Activated T-cell treated with anti-CD3 and anti-CD28 coated beads for 4 hours (primary cell): ENCODE results near the gene ENG.
A peak's percentile ranks its signal among the peaks of the same experiment; 100 is the strongest.
"Not testable (repeated sequence)": the region's sequence is repeated elsewhere in the genome, so short reads cannot be mapped to it uniquely, and the experiment has no call there.

ENCODE experiments used
- DNase-seq: peaks from one replicate; pipeline ENCODE4 v3.0.0-alpha.2; 2020

The ENG gene

GRCh38 chr9:127789179-127789578, 65.3 kb downstream of the ENG start:
- no peak for DNase-seq

DNA sequence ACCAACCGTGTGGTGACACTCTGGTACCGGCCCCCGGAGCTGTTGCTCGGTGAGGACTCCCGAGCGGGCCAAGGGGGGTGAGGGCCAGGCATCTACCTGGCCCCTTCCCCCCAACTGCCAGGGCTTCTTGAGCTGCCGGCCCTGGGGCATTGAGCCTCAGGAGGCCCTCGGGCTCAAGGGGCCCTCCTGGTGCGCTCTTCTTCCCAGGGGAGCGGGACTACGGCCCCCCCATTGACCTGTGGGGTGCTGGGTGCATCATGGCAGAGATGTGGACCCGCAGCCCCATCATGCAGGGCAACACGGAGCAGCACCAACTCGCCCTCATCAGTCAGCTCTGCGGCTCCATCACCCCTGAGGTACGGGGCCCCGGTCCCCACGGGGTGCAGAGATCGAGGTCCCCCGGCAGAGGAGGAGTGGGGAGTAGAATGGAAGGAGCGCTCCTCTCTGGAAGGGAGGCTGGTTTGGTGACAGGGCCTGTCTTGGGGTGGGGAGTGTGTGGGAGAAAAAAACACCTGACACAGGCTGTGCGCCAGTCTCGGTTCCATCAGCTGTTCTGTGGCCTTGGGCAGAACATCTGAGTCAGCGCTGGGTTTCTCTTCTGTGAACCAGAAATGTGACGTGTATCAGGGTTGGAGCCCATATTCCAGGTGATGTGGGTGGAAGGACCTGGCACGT, 66.0 kb downstream of the ENG start:
- no peak for DNase-seq

DNA sequence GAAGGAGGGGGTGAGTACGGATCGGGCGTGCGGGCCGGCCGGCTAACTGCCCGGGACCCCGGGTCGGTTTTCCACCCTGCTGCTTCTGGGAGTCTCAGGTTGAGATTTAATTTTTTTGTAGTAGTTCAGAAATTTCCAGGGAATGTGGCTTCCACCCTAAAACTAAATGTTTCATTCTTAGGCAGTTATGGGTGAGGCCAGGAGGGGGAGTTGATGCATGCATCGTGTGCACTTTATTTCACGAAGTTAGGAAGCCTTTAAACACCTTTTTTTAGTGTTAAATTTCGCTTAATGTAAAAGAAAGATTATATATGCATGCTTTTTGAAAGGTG, 67.7 kb downstream of the ENG start:
- no peak for DNase-seq

GRCh38 chr9:127785933-127786772, 68.3 kb downstream of the ENG start, which contains the start of gene CDK9:
CDK9 (plus strand) TSS chr9:127786034; CDS start chr9:127786149, 115 bp downstream.
- DNase-seq: peak; percentile 92

DNA sequence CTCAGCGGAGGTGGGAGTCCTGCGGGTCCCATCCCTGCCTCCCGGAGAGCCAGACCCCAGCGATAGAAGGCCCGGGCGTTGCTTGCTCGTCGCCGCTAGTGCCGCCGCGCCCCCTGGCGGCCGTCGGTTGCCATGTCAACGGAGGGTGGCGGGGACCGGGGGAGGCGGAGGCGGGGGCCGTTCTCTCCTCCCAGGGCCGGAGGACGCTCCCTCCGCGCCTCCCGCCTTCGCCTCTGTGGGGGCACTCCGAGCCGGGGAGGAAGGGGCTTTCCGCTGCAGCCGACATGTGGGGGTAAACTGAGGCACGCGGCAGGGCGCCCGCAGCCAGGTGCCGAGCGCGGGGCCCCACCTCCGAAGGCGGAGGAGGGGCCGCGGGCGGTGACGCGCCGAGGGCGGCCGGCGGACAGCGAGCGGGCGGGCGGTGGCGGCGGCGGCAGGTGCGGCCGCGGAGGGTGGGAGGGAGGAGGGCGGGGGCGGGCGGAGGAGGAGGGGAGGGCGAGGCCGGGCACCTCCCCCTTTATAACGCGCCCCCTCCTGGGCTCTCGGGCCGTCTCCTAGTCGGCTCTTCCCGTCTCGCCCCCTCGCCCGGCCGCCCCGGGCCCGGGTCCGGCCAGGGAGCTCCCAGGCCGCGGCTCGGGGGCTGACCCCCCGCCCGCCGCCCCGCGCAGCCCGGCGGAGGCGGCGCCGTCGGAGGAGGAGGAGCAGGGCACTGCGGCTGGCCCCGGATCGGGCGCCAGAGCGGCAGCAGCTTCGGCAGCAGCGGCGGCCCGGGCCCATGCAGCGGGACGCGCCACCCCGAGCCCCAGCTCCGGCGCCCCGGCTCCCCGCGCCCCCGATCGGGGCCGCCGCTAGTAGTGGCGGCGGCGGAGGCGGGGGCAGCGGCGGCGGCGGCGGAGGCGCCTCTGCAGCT, 69.2 kb downstream of the ENG start:
- DNase-seq: peak; percentile 86

DNA sequence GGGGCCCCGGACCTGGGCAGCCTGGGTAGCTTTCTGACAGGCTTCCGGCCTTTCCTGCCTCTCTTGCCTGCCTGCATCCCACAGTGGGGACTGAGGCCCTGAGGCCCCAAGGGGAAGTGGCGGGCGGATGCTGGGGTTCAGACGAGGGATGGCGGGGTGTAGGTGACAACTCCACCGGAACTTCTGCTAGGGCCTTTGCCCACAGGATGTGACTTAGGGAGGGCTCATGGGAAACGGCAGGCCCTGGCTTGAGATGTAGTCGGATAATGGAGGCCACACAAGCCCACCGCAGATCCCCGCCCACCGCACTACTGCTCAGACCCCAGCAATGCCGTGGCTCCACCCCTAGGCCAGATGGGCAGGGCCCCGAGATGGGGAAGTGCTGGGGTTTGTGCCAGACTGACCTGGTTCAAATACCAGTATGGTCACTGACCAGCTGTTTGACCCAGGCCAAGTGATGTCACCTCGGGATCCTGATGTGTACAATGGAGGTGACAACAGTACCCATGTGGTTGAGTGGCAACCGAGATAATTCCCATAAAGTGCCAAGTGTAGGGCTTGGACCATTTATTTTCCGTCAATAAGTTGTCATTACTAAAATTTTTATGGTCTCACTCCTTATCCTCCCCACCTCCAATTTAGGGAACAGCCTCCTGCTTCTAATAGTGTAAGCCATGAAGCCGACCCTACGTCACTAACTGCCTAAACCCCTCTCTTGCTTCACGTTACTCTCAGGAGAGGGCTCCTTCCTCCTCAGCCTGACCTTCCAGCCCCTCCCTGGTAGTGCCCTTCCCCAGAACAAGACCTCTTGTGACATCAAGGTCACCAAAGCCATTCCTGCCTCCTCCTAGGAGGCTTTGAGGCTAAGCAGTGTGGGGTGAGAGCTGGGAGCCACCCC, 71.1 kb downstream of the ENG start:
- peak; percentile 40 for DNase-seq

GRCh38 chr9:127781806-127782205, 72.7 kb downstream of the ENG start:
- DNase-seq: no peak

DNA sequence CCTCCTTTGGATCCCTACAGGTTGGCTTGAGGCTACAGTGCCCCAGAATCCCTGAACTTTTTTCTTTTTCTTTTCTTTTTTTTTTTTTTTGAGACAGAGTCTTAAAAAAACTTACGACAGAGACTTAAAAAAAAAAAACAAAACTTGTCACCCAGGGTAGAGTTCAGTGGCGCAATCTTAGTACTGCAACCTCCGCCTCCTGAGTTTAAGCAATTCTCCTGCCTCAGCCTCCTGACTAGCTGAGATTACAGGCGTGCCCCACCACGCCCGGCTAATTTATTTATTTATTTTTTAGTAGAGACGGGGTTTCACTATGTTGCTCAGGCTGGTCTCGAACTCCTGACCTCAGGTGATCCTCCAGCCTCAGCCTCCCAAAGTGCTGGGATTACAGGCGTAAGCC, 73.5 kb downstream of the ENG start:
- not testable (repeated sequence) for DNase-seq

GRCh38 chr9:127780126-127780885, 74.2 kb downstream of the ENG start:
- DNase-seq: no peak

DNA sequence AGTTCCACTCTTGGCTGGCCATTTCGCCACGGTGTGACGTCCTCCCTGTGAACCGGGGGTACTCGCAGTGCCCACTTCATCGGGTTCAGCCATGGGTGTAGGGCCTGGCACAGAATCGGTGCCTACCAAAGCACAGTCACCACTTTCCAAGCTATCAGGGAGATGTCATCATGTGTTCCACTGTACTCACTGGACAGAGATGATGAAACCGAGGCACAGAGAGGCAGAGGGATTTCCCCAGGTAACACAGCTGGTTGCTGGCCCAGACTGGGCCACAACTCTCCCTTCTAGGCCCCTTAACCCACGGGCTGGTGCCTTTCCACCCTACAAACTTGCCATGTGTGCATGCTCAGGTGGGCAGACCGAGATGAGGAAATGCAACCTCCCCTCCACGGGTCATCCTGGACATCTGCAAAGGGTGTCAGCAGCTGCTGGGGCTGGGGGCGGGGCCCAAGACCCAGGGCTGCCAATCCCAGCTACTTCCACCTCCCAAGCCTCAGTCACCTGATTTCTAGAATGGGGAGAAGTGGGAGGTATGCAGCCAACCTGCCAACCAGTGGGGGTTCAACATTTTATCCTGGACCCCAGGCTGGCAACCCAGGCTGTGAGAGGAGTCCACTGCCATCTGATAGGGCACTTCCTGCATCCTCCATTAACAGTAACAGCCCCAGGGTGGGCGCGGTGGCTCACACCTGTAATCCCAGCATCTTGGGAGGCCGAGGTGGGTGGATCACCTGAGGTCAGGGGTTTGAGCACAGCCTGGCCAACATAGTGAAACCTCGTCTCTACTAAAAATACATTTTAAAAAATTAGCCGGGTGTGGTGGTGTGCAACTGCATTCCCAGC, 75.1 kb downstream of the ENG start:
- peak; percentile 47 for DNase-seq

DNA sequence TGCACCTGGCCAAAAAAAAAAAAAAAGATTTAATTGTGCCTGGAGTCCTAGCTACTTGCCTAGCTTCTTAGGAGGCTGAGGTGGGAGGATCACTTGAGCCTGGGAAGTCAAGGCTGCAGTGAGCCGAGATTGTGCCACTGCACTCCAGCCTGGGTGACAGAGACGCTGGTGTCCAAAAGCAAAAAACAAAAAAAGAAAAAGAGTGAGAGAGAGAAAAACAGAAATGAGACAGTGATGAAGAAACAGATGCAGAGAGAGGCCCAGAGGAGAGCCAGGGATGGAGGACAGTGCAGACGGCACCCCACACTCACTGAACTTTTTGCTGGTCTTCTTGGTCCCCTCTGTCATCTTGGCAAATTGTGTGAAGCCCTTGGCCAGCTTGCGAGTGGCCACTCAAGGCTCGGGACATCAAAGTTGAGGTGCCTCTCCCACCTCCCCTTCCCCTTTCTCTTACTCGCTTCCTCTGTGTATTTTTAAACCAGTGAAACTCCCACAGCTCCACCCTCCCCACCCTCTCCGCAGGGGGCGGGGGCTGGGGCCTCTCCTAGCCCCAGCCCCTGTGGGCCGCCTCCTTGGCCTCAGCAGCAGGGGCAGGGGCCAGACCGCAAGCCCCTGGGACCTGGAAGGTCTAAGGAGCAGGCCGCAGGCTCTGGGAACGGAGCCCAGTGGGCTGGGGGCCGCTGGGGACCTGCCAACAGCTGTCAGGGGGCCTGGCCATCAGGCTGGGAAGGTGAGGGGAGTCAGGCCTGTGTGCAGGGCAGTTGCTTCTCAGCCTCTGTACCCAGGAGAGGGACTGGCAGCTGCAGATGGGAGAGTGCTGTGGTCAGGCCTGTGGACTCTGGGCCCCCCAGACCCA, 76.0 kb downstream of the ENG start, which contains the start of gene SH2D3C:
TSS of gene SH2D3C (minus strand) at position 387 of the 856 bp plus-strand sequence. CDS start at position 348, 39 bp downstream.
- DNase-seq: no peak

DNA sequence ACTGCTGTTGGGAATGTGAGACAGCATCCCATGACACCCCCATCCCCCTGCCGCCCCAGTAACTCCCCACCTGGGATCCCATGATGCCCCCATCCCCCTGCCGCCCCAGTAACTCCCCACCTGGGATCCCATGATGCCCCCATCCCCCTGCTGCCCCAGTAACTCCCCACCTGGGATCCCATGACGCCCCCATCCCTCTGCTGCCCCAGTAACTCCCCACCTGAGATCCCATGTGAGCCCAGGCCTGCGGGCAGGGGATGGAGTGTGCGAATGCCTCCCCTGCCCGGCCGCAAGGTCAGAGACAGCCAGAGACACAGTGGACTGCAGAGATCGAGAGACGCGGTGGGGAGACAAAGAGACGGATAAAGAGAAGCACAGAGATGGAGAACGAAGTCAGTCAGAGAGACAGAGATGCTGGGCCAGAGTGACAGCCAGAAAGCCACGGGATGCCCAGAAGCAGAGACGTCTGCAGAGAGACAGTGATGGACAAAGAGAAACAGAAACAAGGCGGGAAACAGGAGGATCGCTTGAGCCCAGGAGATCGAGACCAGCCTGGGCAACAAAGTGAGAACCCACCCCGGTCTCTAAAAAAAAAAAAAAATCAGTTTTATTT, 77.0 kb downstream of the ENG start:
- DNase-seq: no peak

DNA sequence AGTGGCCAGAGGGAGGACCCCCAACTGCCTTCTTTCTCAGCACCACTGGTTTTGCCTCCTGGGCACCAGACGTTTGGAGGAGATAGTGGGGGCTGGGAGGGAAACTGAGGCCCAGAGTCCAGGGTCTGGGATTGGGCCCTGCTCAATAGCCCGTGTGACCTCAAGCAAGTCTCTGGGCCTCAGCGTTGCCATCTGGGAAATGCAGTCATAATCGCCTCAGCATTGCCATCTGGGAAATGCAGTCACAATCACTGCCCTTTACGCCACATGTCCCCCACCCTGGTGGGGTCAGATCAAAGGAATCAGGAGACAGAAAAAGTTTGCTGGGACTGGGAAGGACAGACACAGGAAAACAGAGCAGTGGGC, 77.6 kb downstream of the ENG start:
- no peak for DNase-seq

- DNase-seq: peak; percentile 69
These were observed 78.1 kb downstream of the ENG start for GRCh38 chr9:127776195-127776923.

GRCh38 chr9:127773981-127774380, 80.5 kb downstream of the ENG start:
- DNase-seq: no peak

DNA sequence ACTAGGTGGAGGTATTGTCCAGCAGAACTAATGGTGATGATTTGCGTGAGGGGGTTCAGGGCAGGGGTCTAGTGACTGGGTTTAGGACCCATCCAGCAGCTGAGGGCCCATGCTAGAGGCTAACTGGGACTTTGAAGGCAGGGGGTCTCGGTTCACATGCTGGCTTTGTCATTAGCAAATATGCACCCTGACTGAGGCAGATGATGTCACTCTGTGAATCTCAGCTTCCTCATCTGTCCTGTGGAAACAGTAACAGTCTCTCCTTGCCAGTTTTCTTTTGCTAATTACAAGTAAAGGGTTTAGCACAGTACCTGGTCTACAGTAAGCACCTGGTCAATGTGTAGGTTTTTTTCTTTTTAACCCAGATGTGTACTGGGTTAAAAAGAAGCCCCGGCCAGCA, 81.2 kb downstream of the ENG start:
- no peak for DNase-seq

GRCh38 chr9:127772603-127773002, 81.9 kb downstream of the ENG start:
- DNase-seq: no peak

- no peak for DNase-seq
These were observed 82.8 kb downstream of the ENG start for GRCh38 chr9:127771570-127772189.
